K562 (cell line): ENCODE results near the gene CCDC186. TPM values are rescaled to one million over a fixed set of nuclear protein-coding genes. Genes with fewer than 3 reads are reported as not detected.

ENCODE experiments used
- ATAC-seq: fragments of 200-7000 bp; cut with Tn5 transposase; 3 replicates; pipeline ENCODE4 v1.9.1; 2020; ENCODE audit warnings: moderate library complexity
- BruUV-seq: library from RNA; stranded (reverse); fragments of 400-500 nt; replicated peaks from 2 replicates; lab custom pipeline; 2021; lab: Mats Ljungman, UMichigan
- CTCF ChIA-PET: fragments of 300-600 bp; formaldehyde crosslinking; extraction: SDS; loops from one replicate; lab custom pipeline; 2021; ENCODE audit warnings: low intra/inter-chr PET ratio; lab: Yijun Ruan, JAX
- POLR2A ChIA-PET: fragments of 300-600, 350-650 bp; sonication (Branson Sonifier 250); formaldehyde crosslinking; extraction: SDS; loops from one replicate; lab custom pipeline; 2021; ENCODE audit warnings: antibody characterized with exemption, inconsistent platforms; lab: Yijun Ruan, JAX
- DNase-seq, 4 experiments: peaks; one replicate each; pipeline versions ENCODE4 v3.0.0 to v3.0.0-alpha.2; 2011 to 2018; ENCODE audit warnings: low spot score in 3 of 4, mixed read lengths in 3 of 4; ENCODE audit errors: extremely low read depth in 1 of 4
- FAIRE-seq: peaks from 2 replicates; lab custom pipeline; 2011; peaks lifted over from hg19 to GRCh38; lab: Jason Lieb, UNC
- H2AFZ ChIP-seq: 2 replicates; pipeline ENCODE4 v1.6.0; 2011; ENCODE audit warnings: low read depth, low read length, control low read depth, inconsistent platforms
- H3K27ac ChIP-seq: fragments of 200-600 bp; 3 replicates; pipeline ENCODE4 v1.8.0; 2011; ENCODE audit warnings: low read depth, mild to moderate bottlenecking, control low read depth, inconsistent platforms, low read length, moderate library complexity, mixed read lengths; ENCODE audit errors: extremely low read depth
- H3K27me3 ChIP-seq, 2 experiments: fragments of 300-600 bp in 1 of 2; 2 replicates in 1 of 2; 3 replicates in 1 of 2; pipeline versions ENCODE4 v1.6.0 to v1.8.0; 2011; ENCODE audit warnings: inconsistent platforms in 2 of 2, low read length in 2 of 2, mild to moderate bottlenecking in 1 of 2, mixed read lengths in 1 of 2, moderate library complexity in 1 of 2; ENCODE audit not compliant: control insufficient read depth in 2 of 2, insufficient read depth in 2 of 2
- H3K36me3 ChIP-seq: fragments of 300-600 bp; 3 replicates; pipeline ENCODE4 v1.8.0; 2011; ENCODE audit warnings: mild to moderate bottlenecking, low read length, inconsistent platforms; ENCODE audit not compliant: control insufficient read depth, insufficient read depth
- H3K4me1 ChIP-seq, 2 experiments: fragments of 200-600 bp in 1 of 2; replicated peaks in 1 of 2; 2 replicates in 1 of 2; 3 replicates in 1 of 2; pipeline versions ENCODE4 v1.5.1 to v1.8.0; 2011; ENCODE audit warnings: inconsistent platforms in 2 of 2, low read length in 2 of 2, mild to moderate bottlenecking in 1 of 2, mixed read lengths in 1 of 2, moderate library complexity in 1 of 2; ENCODE audit not compliant: control insufficient read depth in 2 of 2, insufficient read depth in 2 of 2
- H3K4me2 ChIP-seq: 2 replicates; pipeline ENCODE4 v1.6.1; 2011; ENCODE audit warnings: low read length, control low read depth, inconsistent platforms, mixed read lengths; ENCODE audit not compliant: insufficient read depth
- H3K4me3 ChIP-seq: fragments of 200-600 bp; sonication (generic), shearing (Covaris generic); 2 replicates; pipeline ENCODE4 v1.5.1; 2016; ENCODE audit warnings: control low read depth, inconsistent platforms
- H3K79me2 ChIP-seq: fragments of 200-600 bp; 3 replicates; pipeline ENCODE4 v1.8.0; 2011; ENCODE audit warnings: low read length, inconsistent platforms; ENCODE audit not compliant: control insufficient read depth, insufficient read depth
- H3K9ac ChIP-seq, 2 experiments: 2 replicates each; pipeline versions ENCODE4 v1.6.0 to v1.6.1; 2011; ENCODE audit warnings: low read depth in 2 of 2, low read length in 2 of 2, control low read depth in 1 of 2, inconsistent platforms in 1 of 2, mild to moderate bottlenecking in 1 of 2, mixed read lengths in 1 of 2; ENCODE audit not compliant: insufficient read depth in 1 of 2
- H3K9me1 ChIP-seq: one replicate; pipeline ENCODE4 v1.6.0; 2011; ENCODE audit warnings: inconsistent platforms, mild to moderate bottlenecking, low read length, moderate library complexity; ENCODE audit not compliant: control insufficient read depth, insufficient read depth
- H3K9me3 ChIP-seq: replicated peaks from 2 replicates; pipeline ENCODE4 v1.5.1; 2011; ENCODE audit warnings: low read depth, low read length, inconsistent platforms; ENCODE audit not compliant: control insufficient read depth, insufficient read depth
- H4K20me1 ChIP-seq: replicated peaks from 2 replicates; pipeline ENCODE4 v1.6.1; 2011; ENCODE audit warnings: low read length, inconsistent platforms, mixed read lengths; ENCODE audit not compliant: control insufficient read depth, insufficient read depth
- ARID3A ChIP-seq: IDR thresholded peaks from 2 replicates; pipeline ENCODE4 v1.6.1; 2012; ENCODE audit warnings: low read depth, low read length, improper control_type of control experiment, borderline replicate concordance
- DEAF1 ChIP-seq: fragments of 450-650 bp; formaldehyde crosslinking; IDR thresholded peaks from 2 replicates; pipeline ENCODE4 v1.4.0; 2020; ENCODE audit warnings: mild to moderate bottlenecking, moderate library complexity
- HMG20A ChIP-seq: fragments of 450-650 bp; formaldehyde crosslinking; conservative IDR thresholded peaks from 2 replicates; pipeline ENCODE4 v1.4.0; 2020; ENCODE audit warnings: mild to moderate bottlenecking, mixed read lengths
- TCF7 ChIP-seq: sonication (generic); IDR thresholded peaks from 2 replicates; pipeline ENCODE4 v1.6.1; 2016; ENCODE audit warnings: antibody characterized with exemption, borderline replicate concordance
- THAP12 ChIP-seq: fragments of 250-450 bp; sonication (Bioruptor Pico); IDR thresholded peaks from 2 replicates; pipeline ENCODE4 v1.9.0; 2021; ENCODE audit warnings: mild to moderate bottlenecking, inconsistent platforms
- ZBTB12 ChIP-seq: fragments of 250-450 bp; sonication (Bioruptor Pico); IDR thresholded peaks from 2 replicates; pipeline ENCODE4 v1.4.0; 2020
- ZNF165 ChIP-seq: fragments of 250-450 bp; sonication (Bioruptor Pico); IDR thresholded peaks from 2 replicates; pipeline ENCODE4 v1.4.0; 2020; ENCODE audit warnings: borderline replicate concordance
- ZNF695 ChIP-seq: fragments of 450-650 bp; formaldehyde crosslinking; IDR thresholded peaks from 2 replicates; pipeline ENCODE4 v1.4.0; 2020; ENCODE audit warnings: mild to moderate bottlenecking, moderate library complexity
- ZNF77 ChIP-seq: fragments of 250-450 bp; sonication (Bioruptor Pico); IDR thresholded peaks from 2 replicates; pipeline ENCODE4 v1.5.0; 2020
- WGBS: fragments of 100-300 bp; shearing (Covaris generic); methylation state at CpG from one replicate; pipeline ENCODE4 v1.1.6; 2016; ENCODE audit warnings: low coverage, mixed read lengths; ENCODE audit not compliant: insufficient coverage; ENCODE audit errors: missing lambda C conversion rate; 5-methylcytosine and 5-hydroxymethylcytosine counted together
- in situ Hi-C: fragments of 300-500 bp; cut with MboI; formaldehyde crosslinking; loops from 4 replicates; pipeline ENCODE4 v1.15.0; 2018; ENCODE audit warnings: inconsistent platforms, mixed read lengths
- intact Hi-C: fragments of 100-400 bp; cut with micrococcal nuclease; formaldehyde crosslinking; loops from 2 replicates; pipeline ENCODE4 v1.14.2; 2022
- polyA plus RNA-seq, 8 experiments: library from polyadenylated mRNA; depleted of rRNA in 4 of 8; stranded (reverse) in 5 of 8; unstranded in 3 of 8; fragments of >200 nt; fragmentation: Nextera tagmentation in 2 of 8; fragmentation: Illumina TruSeq in 1 of 8; extraction: Ambion mirVana in 2 of 8; extraction: Trizol in 1 of 8; gene quantifications; 2 replicates each; pipeline versions ENCODE4 v1.2.1 to v1.2.3, GENCODE V29; 2011 to 2014; ENCODE audit warnings: inconsistent platforms in 1 of 8, missing spikeins in 1 of 8
- total RNA-seq, 7 experiments: library from RNA; depleted of rRNA in 6 of 7; stranded (reverse); fragments of >200 nt in 6 of 7; fragmentation: Illumina TruSeq in 2 of 7; extraction: Trizol in 2 of 7; gene quantifications; 2 replicates each; pipeline versions ENCODE4 v1.2.1 to v1.2.3, GENCODE V29; 2011 to 2021; ENCODE audit warnings: low replicate concordance in 1 of 7

Gene CCDC186
- total and polyA plus RNA-seq, 9 of the 15 experiments (the other 6 are each of a cell fraction or from before 2014, with no cell fraction given), result 2.0 to 7.5 (median 4.7) TPM

- no peaks in the 10 kb centered on the region for H3K36me3 ChIP-seq
- H3K4me1 ChIP-seq, result peaks cover 2 to 11% of the 10 kb centered on the region in 2 experiments; a peak in 4 of 5 replicates
- no peaks in the 10 kb centered on the region for H3K79me2 ChIP-seq
- H3K4me2 ChIP-seq, result no peak overlapping the region
- no peak overlapping the region for H3K4me3 ChIP-seq
- no peaks in the 10 kb centered on the region for H3K9me1 ChIP-seq
- no peak for ATAC-seq
- H3K9me3 ChIP-seq, result no peaks in the 10 kb centered on the region
- TF ChIP-seq ZNF695, result no peak
- no peak for TF ChIP-seq THAP12 (CRISPR knock-in tag)
- TF ChIP-seq ZNF77 (CRISPR knock-in tag), result no peak
- no peak for TF ChIP-seq ZNF165 (CRISPR knock-in tag)
- no peak for TF ChIP-seq ZBTB12 (CRISPR knock-in tag)
- TF ChIP-seq HMG20A, result no peak
- no peak for TF ChIP-seq ARID3A
- TF ChIP-seq DEAF1 (CRISPR knock-in tag), result no peak
- TF ChIP-seq TCF7, result no peak
- no peak overlapping the region for H3K9ac ChIP-seq
- H2AFZ ChIP-seq, result no peak overlapping the region
- BruUV-seq, result no TSS peak
- in situ Hi-C loops (no loop called here), intact Hi-C loops (loop anchor here (10.0 kb wide), 1 partner anchor 111 kb away; no protein-coding TSS in a partner anchor)
- no peak for FAIRE-seq
- ChIA-PET CTCF (no interaction called here), POLR2A (interaction anchor here (0.7 kb wide), 1 partner anchor 11 kb away, joined by 3 read pairs; no protein-coding TSS in a partner anchor)
- H3K27me3 ChIP-seq, result peaks cover 6 to 24% of the 10 kb centered on the region in 2 experiments; a peak in 4 of 5 replicates
- no peaks in the 10 kb centered on the region for H4K20me1 ChIP-seq
- H3K27ac ChIP-seq, result no peak overlapping the region
- WGBS, result 6% methylated on average over 13 of the region's 13 CpGs
- no peak for DNase-seq
Observed at GRCh38 chr10:114095559-114096337, 78.3 kb downstream of the CCDC186 start.
